Stomach (tissue), 9 donors: ENCODE data around the gene KASH5. TPM values are rescaled to one million over a fixed set of nuclear protein-coding genes. Genes with fewer than 3 reads are reported as not detected.

Experiments
- DNase-seq, 2 donors: peaks; one replicate each; pipeline versions ENCODE4 v3.0.0 to v3.0.0-alpha.2; 2013 to 2019
- H3K27ac ChIP-seq, 5 donors: fragments of 200-600 bp in 4 of 5; sonication (generic) in 4 of 5; one replicate each; pipeline ENCODE4 v1.5.1; 2013 to 2019; ENCODE audit warnings: mild to moderate bottlenecking in 1 of 5, moderate library complexity in 1 of 5
- H3K27me3 ChIP-seq, 3 donors: fragments of 200-600 bp; sonication (generic); one replicate each; pipeline ENCODE4 v1.5.1; 2017 to 2019; ENCODE audit warnings: mixed run types in 1 of 3
- H3K36me3 ChIP-seq, 4 donors: fragments of 200-600 bp; sonication (generic); 1 replicate in 3 of 4; 2 replicates in 1 of 4; pipeline ENCODE4 v1.5.1; 2016 to 2019
- H3K4me1 ChIP-seq, 4 donors: fragments of 200-600 bp; sonication (generic); one replicate each; pipeline ENCODE4 v1.5.1; 2016 to 2019
- H3K4me3 ChIP-seq, 4 donors: fragments of 200-600 bp; sonication (generic) in 3 of 4; one replicate each; pipeline ENCODE4 v1.5.1; 2016 to 2019; ENCODE audit warnings: mild to moderate bottlenecking in 1 of 4
- H3K9me3 ChIP-seq, 4 donors: fragments of 200-600 bp; sonication (generic); one replicate each; pipeline ENCODE4 v1.5.1; 2016 to 2019
- EP300 ChIP-seq: sonication (generic); formaldehyde crosslinking; IDR thresholded peaks from one replicate; pipeline ENCODE4 v1.6.1; 2017; ENCODE audit warnings: antibody characterized with exemption
- POLR2A ChIP-seq, 4 donors: fragments of 450-650 bp; IDR thresholded peaks; one replicate each; pipeline ENCODE4 v1.6.1; 2016; ENCODE audit warnings: antibody characterized with exemption in 4 of 4, control low read depth in 2 of 4, mild to moderate bottlenecking in 1 of 4, moderate library complexity in 1 of 4
- POLR2AphosphoS5 ChIP-seq, 3 donors: sonication (generic); formaldehyde crosslinking; IDR thresholded peaks; one replicate each; pipeline ENCODE4 v1.6.1; 2016; ENCODE audit warnings: antibody characterized with exemption in 3 of 3
- WGBS, 5 donors: extraction: QIAGEN DNeasy Blood & Tissue Kit in 3 of 5; methylation state at CpG; one replicate each; pipeline versions ENCODE4 v1.1.5 to v1.1.7; 2013 to 2018; 5-methylcytosine and 5-hydroxymethylcytosine counted together
- intact Hi-C: fragments of 100-400 bp; cut with DNase I; formaldehyde crosslinking; loops from one replicate; pipeline ENCODE4 v1.15.1; 2023; ENCODE audit warnings: low total_unique reads
- polyA plus RNA-seq, 3 donors: library from polyadenylated mRNA; stranded (reverse); fragments of 200-250 nt; gene quantifications; one replicate each; pipeline ENCODE4 v1.2.3, GENCODE V29; 2013
- total RNA-seq, 5 donors: library from RNA; depleted of rRNA; stranded (reverse); fragments of >200 nt; gene quantifications; one replicate each; pipeline versions ENCODE4 v1.1.0 to v1.2.3, GENCODE V29; 2014 to 2016
- TF ChIP-seq, protein P1 (sequence below), 7 experiments: fragments of 450-650 bp in 4 of 7; fragments of 200-600 bp in 3 of 7; sonication (generic) in 3 of 7; IDR thresholded peaks; one replicate each; pipeline ENCODE4 v1.5.1; 2016 to 2019; ENCODE audit warnings: antibody characterized with exemption in 7 of 7, control low read depth in 2 of 7, mild to moderate bottlenecking in 1 of 7
- donor health status: healthy with polysubstance abuse.
- donor health status: Bipolar disorder and iron deficiency.
- donor health status: healthy.

KASH5 gene
- total and polyA plus RNA-seq, 8 donors: 0.20 to 0.37 TPM; not detected in 6

- WGBS, 5 donors: 19 to 22% (median 20%) methylated on average over 8 of the region's 8 CpGs
- Histone ChIP-seq H3K27ac (no peak overlapping the region), H3K36me3 (no peaks in the 10 kb centered on the region), H3K27me3 (peaks cover 26 to 100% (median 98%) of the 10 kb centered on the region in 3 donors), H3K4me1 (peaks cover 0 to 30% (median 17%) of the 10 kb centered on the region in 4 donors), H3K4me3 (no peak overlapping the region), H3K9me3 (no peaks in the 10 kb centered on the region)
- intact Hi-C loops: no loop called here
- TF ChIP-seq POLR2A (IDR thresholded peaks at IDR 0.05) (no peak), EP300 (no peak), POLR2AphosphoS5 (IDR thresholded peaks at IDR 0.05) (no peak)
- TF ChIP-seq, protein P1, sequence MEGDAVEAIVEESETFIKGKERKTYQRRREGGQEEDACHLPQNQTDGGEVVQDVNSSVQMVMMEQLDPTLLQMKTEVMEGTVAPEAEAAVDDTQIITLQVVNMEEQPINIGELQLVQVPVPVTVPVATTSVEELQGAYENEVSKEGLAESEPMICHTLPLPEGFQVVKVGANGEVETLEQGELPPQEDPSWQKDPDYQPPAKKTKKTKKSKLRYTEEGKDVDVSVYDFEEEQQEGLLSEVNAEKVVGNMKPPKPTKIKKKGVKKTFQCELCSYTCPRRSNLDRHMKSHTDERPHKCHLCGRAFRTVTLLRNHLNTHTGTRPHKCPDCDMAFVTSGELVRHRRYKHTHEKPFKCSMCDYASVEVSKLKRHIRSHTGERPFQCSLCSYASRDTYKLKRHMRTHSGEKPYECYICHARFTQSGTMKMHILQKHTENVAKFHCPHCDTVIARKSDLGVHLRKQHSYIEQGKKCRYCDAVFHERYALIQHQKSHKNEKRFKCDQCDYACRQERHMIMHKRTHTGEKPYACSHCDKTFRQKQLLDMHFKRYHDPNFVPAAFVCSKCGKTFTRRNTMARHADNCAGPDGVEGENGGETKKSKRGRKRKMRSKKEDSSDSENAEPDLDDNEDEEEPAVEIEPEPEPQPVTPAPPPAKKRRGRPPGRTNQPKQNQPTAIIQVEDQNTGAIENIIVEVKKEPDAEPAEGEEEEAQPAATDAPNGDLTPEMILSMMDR (IDR thresholded peaks at IDR 0.05): no peak
- DNase-seq: no peak
Measured at GRCh38 chr19:49437231-49437630, 49.2 kb downstream of the KASH5 start.

DNA sequence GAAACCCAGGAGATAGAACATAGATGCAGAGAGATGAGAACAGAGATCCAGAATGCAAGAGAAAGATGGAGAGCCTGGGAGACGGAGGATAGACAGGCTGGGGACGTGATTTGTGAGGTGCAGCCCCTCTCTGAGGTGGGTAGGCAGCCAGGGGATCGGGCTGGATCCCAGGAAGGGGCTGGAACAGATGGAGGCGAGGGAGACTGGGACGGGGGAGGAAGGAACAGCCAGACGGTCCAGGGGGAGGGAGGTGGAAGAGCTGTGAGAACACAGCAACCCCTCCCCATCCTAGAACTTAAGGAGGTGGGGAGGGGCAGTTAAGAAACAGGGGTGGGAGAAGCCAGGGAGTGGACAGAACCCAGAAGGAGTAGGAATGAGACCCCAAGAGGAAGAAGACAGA is 50.2 kb downstream of the KASH5 start:
- peaks cover 0 to 34% (median 20%) of the 10 kb centered on the region in 4 donors for H3K4me1 ChIP-seq
- no peak for DNase-seq
- intact Hi-C loops: no loop called here
- H3K27ac ChIP-seq: no peak overlapping the region
- WGBS, 5 donors: 13 to 20% (median 15%) methylated on average over 6 of the region's 6 CpGs
- H3K4me3 ChIP-seq: no peak overlapping the region
- no peaks in the 10 kb centered on the region for H3K9me3 ChIP-seq
- H3K36me3 ChIP-seq: no peaks in the 10 kb centered on the region
- peaks cover 16 to 99% (median 89%) of the 10 kb centered on the region in 3 donors for H3K27me3 ChIP-seq
- TF ChIP-seq, protein P1 (IDR thresholded peaks at IDR 0.05): no peak
- TF ChIP-seq EP300: no peak

DNA sequence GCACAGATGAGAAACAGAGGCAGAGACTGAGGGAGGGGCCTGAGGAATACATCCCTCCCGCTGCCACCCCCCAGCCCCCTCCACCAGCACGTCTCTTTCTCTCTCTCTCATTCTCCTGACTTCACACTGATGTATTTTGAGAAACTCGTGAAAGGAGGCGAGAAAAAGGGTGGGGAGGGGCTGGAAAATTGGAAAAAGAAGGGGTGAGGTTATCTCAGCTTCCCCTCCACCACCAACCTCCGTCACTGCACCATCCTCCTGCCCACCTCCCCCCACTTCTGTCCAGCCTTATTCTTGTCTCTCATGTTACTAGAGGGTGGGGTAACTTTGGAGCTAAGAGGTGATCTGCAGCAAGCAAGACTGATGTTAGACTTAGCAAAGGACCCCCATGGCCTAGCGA is 51.8 kb downstream of the KASH5 start:
- 40 to 49% (median 43%) methylated on average over 6 of the region's 6 CpGs for WGBS, 5 donors
- no peak overlapping the region for H3K27ac ChIP-seq
- peaks cover 5 to 83% (median 74%) of the 10 kb centered on the region in 3 donors for H3K27me3 ChIP-seq
- TF ChIP-seq POLR2A (IDR thresholded peaks at IDR 0.05) (no peak), POLR2AphosphoS5 (IDR thresholded peaks at IDR 0.05) (no peak), EP300 (no peak)
- TF ChIP-seq, protein P1 (IDR thresholded peaks at IDR 0.05): no peak
- no peak for DNase-seq
- intact Hi-C loops: loop anchor here (5.0 kb wide), 1 partner anchor 48 kb away; no protein-coding TSS in a partner anchor
- no peaks in the 10 kb centered on the region for H3K36me3 ChIP-seq
- no peaks in the 10 kb centered on the region for H3K9me3 ChIP-seq
- H3K4me3 ChIP-seq: no peak overlapping the region
- H3K4me1 ChIP-seq: peaks cover 0 to 41% (median 24%) of the 10 kb centered on the region in 4 donors

GRCh38 chr19:49440439-49441209 is 52.6 kb downstream of the KASH5 start:
- peaks cover 5 to 75% (median 66%) of the 10 kb centered on the region in 3 donors for H3K27me3 ChIP-seq
- no peak overlapping the region for H3K27ac ChIP-seq
- peak overlapping the region; percentile 20 to 36 (median 25) for H3K4me3 ChIP-seq
- H3K9me3 ChIP-seq: no peaks in the 10 kb centered on the region
- intact Hi-C loops: loop anchor here (5.0 kb wide), 1 partner anchor 48 kb away; no protein-coding TSS in a partner anchor
- DNase-seq: no peak
- no peaks in the 10 kb centered on the region for H3K36me3 ChIP-seq
- TF ChIP-seq, protein P1 (IDR thresholded peaks at IDR 0.05): no peak
- TF ChIP-seq POLR2A (IDR thresholded peaks at IDR 0.05) (no peak), EP300 (no peak), POLR2AphosphoS5 (IDR thresholded peaks at IDR 0.05) (no peak)
- H3K4me1 ChIP-seq: peaks cover 0 to 41% (median 24%) of the 10 kb centered on the region in 4 donors
- 25 to 30% (median 28%) methylated on average over 18 to 19 of the region's 19 CpGs for WGBS, 5 donors
